ENCODE data around the gene ARHGEF4. TPM values are rescaled to one million over a fixed set of nuclear protein-coding genes. Genes with fewer than 3 reads are reported as not detected.

The ARHGEF4 gene, protein sequence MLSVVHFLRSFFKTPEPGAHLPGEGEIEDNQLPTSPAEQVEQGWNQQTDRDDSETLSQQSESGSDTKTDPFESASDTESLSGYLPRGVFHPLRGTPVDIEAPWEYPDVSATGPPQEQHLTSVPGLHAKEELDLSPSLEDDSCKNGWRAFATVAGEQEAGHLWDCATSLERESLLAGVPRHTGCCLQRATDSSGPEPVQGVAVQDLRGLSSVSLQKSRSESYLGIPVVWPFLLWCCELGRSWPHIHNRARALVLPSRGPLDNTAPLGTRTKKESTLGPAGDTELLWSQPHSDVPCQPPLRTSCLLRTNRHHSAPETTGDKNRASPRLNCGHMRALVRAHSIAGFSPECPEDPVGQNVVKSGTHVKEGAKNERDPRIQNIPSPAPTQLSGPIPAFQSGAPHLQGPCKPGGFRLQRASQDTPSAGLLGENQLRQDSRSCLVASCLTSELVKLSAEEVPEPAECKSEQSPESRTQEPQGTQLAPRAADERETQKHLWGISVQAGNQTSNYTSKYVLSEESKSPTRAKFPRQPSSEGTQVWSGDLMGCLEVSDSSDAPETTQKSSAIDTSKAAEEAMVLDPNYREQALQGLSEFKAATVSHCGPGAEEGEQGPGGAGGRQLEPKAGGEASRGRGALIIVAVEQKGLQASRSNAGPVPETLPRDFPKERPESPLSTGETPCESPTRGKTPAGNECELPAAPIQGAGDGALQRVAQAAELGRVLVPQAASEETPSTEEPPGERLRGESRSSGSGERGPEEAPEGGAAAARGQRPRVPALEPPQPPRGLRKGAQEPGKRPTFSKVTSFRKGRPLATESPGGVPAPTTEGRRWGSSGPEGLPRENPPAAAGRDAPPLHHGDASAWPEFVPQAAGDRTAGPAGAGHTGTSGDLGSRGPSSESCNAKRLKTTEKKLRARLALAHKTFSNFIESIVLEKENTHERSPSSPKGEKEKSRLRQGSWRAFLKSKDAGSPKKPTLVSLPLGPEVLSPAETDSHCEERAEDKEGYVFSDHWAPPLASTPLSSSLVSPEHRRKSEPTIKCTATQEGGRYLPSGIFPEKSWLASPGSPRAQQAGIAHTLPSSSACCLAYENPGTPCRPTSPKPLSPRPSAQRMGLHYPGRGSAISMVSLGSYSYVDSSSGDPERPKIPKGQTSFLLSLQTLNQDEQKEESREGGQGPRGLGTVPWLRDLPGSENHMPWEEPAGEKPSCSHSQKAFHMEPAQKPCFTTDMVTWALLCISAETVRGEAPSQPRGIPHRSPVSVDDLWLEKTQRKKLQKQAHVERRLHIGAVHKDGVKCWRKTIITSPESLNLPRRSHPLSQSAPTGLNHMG (N-terminal part only)
- polyA plus RNA-seq (ENCODE audit: insufficient read length in 3 of 3) = 1 to 10 TPM; 6.2 to 7.5 (median 6.5) TPM

DNA sequence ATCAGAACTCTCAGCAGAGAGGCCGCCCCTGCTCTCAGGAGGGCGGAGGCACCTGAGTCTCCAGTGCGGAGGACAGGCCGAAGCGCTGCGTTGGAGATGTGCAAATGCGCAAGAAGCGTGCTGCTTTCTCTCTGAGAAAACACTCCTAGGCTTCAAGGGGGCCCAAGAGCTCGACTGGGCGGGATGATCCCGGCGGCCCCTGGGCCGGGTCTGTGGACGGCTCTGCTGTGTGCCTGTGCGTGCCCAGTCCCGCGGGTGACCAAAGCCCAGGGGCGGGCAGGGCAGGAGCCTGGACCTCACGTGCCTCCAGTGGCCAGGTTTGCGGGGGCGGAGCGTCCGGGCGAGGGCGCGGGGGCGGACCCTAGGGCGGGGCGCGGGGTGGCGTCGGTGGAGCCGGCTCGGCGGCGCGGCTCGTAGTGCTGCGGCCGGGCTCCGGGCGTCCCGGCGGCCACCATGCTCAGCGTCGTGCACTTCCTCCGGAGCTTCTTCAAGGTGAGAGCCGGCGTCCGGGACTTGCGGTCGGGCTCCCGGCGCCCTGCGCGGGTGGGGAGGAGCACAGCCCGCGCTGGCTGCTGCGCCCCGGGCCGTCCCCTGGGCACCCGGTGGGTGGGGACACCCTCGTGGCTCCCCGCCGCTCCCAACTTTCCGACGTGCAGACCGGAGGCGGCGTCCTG is at the start of gene ARHGEF4:
TSS of gene ARHGEF4 (plus strand) at position 414 of the 674 bp plus-strand sequence. CDS start at position 454, 40 bp downstream.
- peak in 1 of 3 donors; percentile 16 for DNase-seq (ENCODE audit: low read depth in 3 of 3, low spot score in 2 of 3)

GRCh38 chr2:130787841-130788240 is 48.9 kb upstream of the ARHGEF4 start:
- no peak for DNase-seq (ENCODE audit: low read depth in 3 of 3, low spot score in 2 of 3)

GRCh38 chr2:130790312-130790711 is 46.4 kb upstream of the ARHGEF4 start:
- no peak for DNase-seq (ENCODE audit: low read depth in 3 of 3, low spot score in 2 of 3)

DNA sequence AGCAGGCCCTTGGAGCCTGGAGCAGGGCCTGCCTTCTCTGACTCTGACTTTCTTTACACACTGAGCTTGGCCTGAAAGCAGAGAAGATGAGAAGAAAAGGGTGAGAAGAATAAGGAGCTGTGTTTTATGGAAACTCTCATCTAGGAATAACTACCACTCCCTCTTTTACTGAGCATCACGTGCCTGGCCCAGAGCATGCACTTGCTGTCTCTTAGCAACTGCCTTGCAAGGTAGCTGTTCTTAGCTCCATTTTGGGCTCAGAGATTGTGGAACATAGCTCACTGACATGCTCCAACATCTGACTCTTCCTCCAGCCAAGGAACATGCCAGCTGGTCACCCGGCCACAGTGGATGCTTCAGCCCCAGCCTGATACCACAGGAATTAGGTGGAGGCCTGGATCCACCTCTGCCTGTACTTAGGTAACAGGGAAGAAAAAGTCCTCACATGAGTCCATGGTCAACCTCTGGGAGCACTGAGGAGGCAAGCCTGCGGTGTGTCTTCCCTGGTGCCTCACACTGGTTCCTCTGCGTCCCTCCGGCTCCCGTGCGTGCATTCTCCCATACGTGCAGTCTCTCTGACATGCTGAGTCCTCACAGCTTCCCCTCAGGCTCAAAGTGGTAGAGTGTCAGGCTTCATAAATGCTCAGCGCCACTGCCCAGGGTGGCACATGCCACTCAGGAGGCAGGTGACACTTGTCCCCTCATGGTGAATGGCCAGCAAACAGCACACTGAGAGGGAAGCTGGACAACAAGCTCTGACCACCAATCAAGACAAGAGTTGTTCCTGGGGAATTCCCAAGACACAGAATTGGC is 45.7 kb upstream of the ARHGEF4 start:
- no peak for DNase-seq (ENCODE audit: low read depth in 3 of 3, low spot score in 2 of 3)

DNA sequence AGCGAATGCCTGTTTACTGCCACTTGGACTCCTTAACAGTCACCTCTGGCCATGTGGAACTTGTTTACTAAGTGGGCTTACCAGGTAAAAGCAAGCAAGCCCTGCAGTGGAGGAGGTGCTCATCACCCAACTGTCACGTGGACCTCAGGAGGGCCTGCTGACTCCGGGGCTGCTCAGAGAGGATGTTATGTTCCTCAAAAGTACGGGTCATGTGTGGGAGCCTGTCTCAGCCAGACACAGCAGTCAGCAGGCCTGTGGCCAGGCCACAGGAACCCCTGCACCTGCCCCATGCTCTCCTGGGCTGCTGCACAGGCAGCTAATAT is 45.1 kb upstream of the ARHGEF4 start:
- no peak for DNase-seq (ENCODE audit: low read depth in 3 of 3, low spot score in 2 of 3)

DNA sequence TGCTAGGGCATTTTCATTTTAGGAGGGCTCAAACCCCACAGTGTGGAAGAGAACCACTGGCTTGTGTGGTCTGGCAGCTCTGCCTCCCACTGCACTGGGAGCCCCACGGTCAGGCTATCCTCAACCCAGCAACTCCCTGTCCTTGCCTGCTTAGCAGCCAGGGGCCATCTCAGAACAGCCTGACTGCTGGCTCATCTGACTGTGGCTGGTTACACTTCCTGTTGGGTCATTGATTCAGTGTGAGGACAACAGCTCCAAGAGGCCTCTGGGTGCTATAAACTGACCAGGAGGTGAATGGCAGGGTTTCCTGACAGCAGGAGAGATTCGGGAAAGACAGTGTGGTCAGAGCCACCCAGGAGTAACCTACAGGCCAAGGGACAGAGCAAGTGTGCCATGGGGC is 41.3 kb upstream of the ARHGEF4 start:
- no peak for DNase-seq (ENCODE audit: low read depth in 3 of 3, low spot score in 2 of 3)

DNA sequence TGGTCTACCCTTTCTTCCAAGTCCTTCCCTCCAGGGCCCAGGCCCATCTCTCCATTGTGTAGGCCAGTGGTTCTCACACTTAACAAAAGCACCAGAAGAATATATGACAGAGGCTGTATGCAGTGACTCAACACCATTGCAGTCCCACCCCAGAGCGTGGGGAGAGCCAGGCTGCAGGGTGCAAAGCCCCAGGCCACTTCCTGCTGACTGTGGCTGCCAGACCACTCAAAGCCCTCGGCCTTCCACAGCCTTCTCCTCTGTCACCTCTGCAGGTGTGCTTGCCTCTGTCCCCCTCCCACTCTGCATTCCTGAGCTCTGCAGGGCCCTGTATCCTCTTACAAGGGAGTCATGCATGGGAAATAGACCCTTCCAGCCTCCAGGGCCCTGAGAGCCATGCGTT is 40.4 kb upstream of the ARHGEF4 start:
- peak in 1 of 3 donors; percentile 17 for DNase-seq (ENCODE audit: low read depth in 3 of 3, low spot score in 2 of 3)

- peak; percentile 56 to 81 (median 74) for DNase-seq (ENCODE audit: low read depth in 3 of 3, low spot score in 2 of 3)
These were observed 39.0 kb upstream of the ARHGEF4 start for GRCh38 chr2:130797493-130798435.

- DNase-seq (ENCODE audit: low read depth in 3 of 3, low spot score in 2 of 3) = peak in 1 of 3 donors; percentile 5
These were observed 38.1 kb upstream of the ARHGEF4 start for GRCh38 chr2:130798472-130799218.

- DNase-seq (ENCODE audit: low read depth in 3 of 3, low spot score in 2 of 3) = no peak
These were observed 37.4 kb upstream of the ARHGEF4 start for GRCh38 chr2:130799295-130799694.

DNA sequence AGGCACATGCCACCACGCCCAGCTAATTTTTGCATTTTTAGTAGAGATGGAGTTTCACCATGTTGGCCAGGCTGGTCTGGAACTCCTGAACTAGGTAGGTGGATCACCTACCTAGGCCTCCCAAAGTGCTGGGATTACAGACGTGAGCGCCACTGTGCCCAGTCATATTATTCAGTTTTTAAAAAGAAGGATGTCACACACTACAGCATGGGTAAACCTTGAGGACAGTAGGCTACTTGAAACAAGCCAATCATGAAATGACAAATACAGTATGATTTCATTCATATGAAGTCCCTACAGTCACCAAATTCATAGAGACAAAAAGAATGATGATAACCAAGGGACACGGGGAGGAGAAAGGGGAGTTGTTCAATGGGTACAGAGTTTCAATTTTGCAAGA is 31.1 kb upstream of the ARHGEF4 start:
- no peak for DNase-seq (ENCODE audit: low read depth in 3 of 3, low spot score in 2 of 3)

DNA sequence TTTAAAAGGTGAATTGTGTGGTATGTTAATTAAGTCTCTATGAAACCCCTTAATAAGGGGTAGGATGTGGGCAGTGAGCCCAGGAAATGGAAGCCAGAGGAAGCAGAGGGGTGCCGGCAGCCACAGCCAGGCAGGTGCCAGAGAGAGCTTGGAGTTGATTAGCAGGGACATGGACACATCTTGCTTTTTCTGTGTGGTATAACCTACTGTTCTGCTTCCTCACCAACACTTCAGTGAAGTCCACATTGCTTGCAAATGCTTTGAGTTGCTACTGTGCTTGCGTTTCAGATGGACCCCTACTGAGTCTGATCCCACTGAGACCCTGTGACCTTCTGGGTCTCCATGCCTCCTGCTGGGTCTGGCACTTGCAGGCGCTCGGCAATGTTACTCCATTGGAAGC is 30.3 kb upstream of the ARHGEF4 start:
- no peak for DNase-seq (ENCODE audit: low read depth in 3 of 3, low spot score in 2 of 3)

- DNase-seq (ENCODE audit: low read depth in 3 of 3, low spot score in 2 of 3) = no peak
These were observed 28.9 kb upstream of the ARHGEF4 start for GRCh38 chr2:130807659-130808385.

GRCh38 chr2:130808482-130809268 is 28.0 kb upstream of the ARHGEF4 start:
- no peak for DNase-seq (ENCODE audit: low read depth in 3 of 3, low spot score in 2 of 3)

GRCh38 chr2:130810490-130810889 is 26.2 kb upstream of the ARHGEF4 start:
- DNase-seq (ENCODE audit: low read depth in 3 of 3, low spot score in 2 of 3) = no peak

- DNase-seq (ENCODE audit: low read depth in 3 of 3, low spot score in 2 of 3) = no peak
These were observed 23.0 kb upstream of the ARHGEF4 start for GRCh38 chr2:130813722-130814121.

All from right renal cortex interstitium (tissue), 3 donors.